ENCODE results near the gene DDX43. TPM values are rescaled to one million over a fixed set of nuclear protein-coding genes. Genes with fewer than 3 reads are reported as not detected.

Gene DDX43
- total RNA-seq = 0.28 and 0.52 TPM in 2 replicates

DNA sequence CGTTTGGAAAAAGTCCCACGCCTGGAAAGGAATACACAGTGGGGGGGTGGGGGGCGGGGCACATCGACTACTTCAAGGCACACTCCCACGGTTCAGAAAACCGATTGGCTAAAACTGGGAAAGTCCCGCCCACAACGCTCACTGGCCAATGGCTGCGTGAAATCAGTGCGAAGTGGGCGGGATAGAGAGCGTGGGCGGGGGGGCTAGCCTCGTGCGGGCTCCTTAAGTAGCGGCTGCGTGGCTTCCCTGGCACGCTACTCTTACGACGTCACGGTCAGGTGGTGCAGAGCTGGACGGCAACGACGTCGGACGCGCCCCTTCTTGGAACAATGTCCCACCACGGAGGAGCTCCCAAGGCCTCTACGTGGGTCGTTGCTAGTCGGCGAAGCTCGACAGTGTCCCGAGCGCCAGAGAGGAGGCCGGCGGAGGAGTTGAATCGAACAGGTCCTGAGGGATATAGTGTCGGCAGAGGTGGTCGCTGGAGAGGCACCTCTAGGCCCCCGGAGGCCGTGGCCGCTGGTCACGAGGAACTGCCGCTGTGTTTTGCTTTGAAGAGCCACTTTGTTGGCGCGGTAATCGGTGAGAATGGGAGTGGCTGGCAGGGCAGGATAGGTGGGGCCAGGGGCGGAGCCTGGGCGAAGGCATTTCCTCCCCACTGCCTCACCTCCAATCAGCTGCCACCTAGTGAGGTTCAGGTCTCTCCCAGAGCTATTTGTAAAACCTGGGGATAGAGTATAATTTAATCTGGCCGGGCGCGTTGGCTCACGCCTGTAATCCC is at the start of gene DDX43:
Gene DDX43 (plus strand): TSS at position 252 of the 778 bp plus-strand sequence. CDS start 78 bp downstream, at position 330.
- Mint-ChIP-seq H3K9me3 (no peaks in the 10 kb centered on the region), H3K4me3 (ENCODE audit: low read depth) (peak within 1 kb of the TSS; percentile 75), H3K36me3 (ENCODE audit: low read depth) (peaks cover 6% of the 10 kb centered on the region), H3K4me1 (ENCODE audit: low read depth) (peaks cover 12% of the 10 kb centered on the region), H3K27me3 (ENCODE audit: low read depth) (no peaks in the 10 kb centered on the region), H3K27ac (peak within 1 kb of the TSS; percentile 82)
- intact Hi-C loops (cut with micrococcal nuclease) = no loop called here
- peak; percentile 47 for DNase-seq (ENCODE audit: low spot score)

DNA sequence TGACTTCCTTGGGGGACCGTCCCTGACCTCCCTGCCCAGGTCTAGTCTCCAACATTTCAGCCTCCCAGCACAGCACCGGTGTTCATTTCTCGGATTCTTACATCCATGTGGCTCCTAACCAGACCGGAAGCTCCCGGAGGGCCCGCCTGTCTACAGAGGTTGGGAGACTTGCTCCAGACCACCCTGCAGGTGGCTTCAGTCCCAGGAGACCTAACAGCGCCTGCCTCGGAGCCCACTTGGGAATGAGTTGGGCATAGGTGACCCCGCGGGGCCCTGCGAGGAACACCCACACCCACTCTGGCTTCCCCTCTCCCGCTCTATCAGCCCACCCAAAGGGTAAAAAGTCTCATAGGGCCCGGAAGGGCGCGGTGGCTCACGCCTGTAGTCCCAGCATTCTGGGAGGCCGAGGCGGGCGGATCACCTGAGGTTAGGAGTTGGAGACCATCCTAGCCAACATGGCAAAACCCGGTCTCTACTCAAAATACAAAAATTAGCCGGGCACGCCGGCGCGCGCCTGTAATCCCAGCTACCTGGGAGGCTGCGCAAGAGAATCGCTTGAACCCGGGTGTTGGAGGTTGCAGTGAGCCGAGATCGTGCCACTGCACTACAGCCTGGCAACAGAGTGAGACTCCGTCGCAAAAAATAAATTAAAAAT is 46.0 kb upstream of the DDX43 start:
- DNase-seq (ENCODE audit: low spot score) = no peak
- no peaks in the 10 kb centered on the region for H3K4me1 Mint-ChIP-seq (ENCODE audit: low read depth)
- H3K27me3 Mint-ChIP-seq (ENCODE audit: low read depth) = peaks cover 41% of the 10 kb centered on the region
- intact Hi-C loops (cut with micrococcal nuclease) = no loop called here
- H3K4me3 Mint-ChIP-seq (ENCODE audit: low read depth) = no peak overlapping the region
- no peaks in the 10 kb centered on the region for H3K36me3 Mint-ChIP-seq (ENCODE audit: low read depth)
- H3K27ac Mint-ChIP-seq = no peak overlapping the region
- no peaks in the 10 kb centered on the region for H3K9me3 Mint-ChIP-seq

DNA sequence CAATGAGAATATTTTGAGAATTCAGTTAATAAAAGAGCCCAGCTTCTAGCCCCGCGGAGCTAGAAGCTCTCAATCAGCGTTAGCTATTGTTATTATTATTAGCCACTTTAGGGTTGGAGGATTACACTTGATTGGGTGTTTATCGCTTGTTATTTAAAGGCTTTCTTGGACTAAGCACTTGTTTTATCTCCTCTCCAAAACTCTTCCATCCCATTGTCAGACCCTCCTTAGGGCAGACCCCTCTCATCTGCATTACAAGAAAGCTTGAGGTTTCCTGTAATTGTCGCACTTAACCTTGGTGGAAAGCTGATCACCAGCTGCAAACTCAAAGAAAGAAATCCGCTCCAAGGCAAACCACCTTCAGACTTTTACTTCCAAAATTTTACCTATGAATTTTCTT is 45.3 kb upstream of the DDX43 start:
- Mint-ChIP-seq H3K27ac (no peak overlapping the region), H3K36me3 (ENCODE audit: low read depth) (no peaks in the 10 kb centered on the region), H3K27me3 (ENCODE audit: low read depth) (peaks cover 39% of the 10 kb centered on the region), H3K4me3 (ENCODE audit: low read depth) (no peak overlapping the region), H3K4me1 (ENCODE audit: low read depth) (no peaks in the 10 kb centered on the region), H3K9me3 (no peaks in the 10 kb centered on the region)
- intact Hi-C loops (cut with micrococcal nuclease) = no loop called here
- DNase-seq (ENCODE audit: low spot score) = no peak

- H3K4me1 Mint-ChIP-seq (ENCODE audit: low read depth) = no peaks in the 10 kb centered on the region
- intact Hi-C loops (cut with micrococcal nuclease) = no loop called here
- peaks cover 21% of the 10 kb centered on the region for H3K27me3 Mint-ChIP-seq (ENCODE audit: low read depth)
- no peak within 1 kb of the TSS for H3K27ac Mint-ChIP-seq
- H3K4me3 Mint-ChIP-seq (ENCODE audit: low read depth) = no peak within 1 kb of the TSS
- no peak for DNase-seq (ENCODE audit: low spot score)
- H3K36me3 Mint-ChIP-seq (ENCODE audit: low read depth) = no peaks in the 10 kb centered on the region
- H3K9me3 Mint-ChIP-seq = no peaks in the 10 kb centered on the region
These were observed 40.7 kb upstream of the DDX43 start, which contains the start of gene DPPA5 for GRCh38 chr6:73353636-73354593. DPPA5 (minus strand) TSS chr6:73354276; CDS start chr6:73354225, 51 bp downstream.

GRCh38 chr6:73362358-73362757 is 32.3 kb upstream of the DDX43 start, which contains the start of gene KHDC3L:
KHDC3L (plus strand) TSS chr6:73362658; CDS start chr6:73362730, 72 bp downstream.
- H3K4me3 Mint-ChIP-seq (ENCODE audit: low read depth) = no peak within 1 kb of the TSS
- DNase-seq (ENCODE audit: low spot score) = no peak
- no peaks in the 10 kb centered on the region for H3K36me3 Mint-ChIP-seq (ENCODE audit: low read depth)
- intact Hi-C loops (cut with micrococcal nuclease) = no loop called here
- H3K27me3 Mint-ChIP-seq (ENCODE audit: low read depth) = no peaks in the 10 kb centered on the region
- no peaks in the 10 kb centered on the region for H3K9me3 Mint-ChIP-seq
- no peak within 1 kb of the TSS for H3K27ac Mint-ChIP-seq
- no peaks in the 10 kb centered on the region for H3K4me1 Mint-ChIP-seq (ENCODE audit: low read depth)

GRCh38 chr6:73362869-73363536 is 31.6 kb upstream of the DDX43 start:
- no peak for DNase-seq (ENCODE audit: low spot score)
- Mint-ChIP-seq H3K9me3 (no peaks in the 10 kb centered on the region), H3K27me3 (ENCODE audit: low read depth) (no peaks in the 10 kb centered on the region), H3K27ac (no peak overlapping the region), H3K4me1 (ENCODE audit: low read depth) (no peaks in the 10 kb centered on the region), H3K4me3 (ENCODE audit: low read depth) (no peak overlapping the region), H3K36me3 (ENCODE audit: low read depth) (no peaks in the 10 kb centered on the region)
- intact Hi-C loops (cut with micrococcal nuclease) = no loop called here

- Mint-ChIP-seq H3K27me3 (ENCODE audit: low read depth) (peaks cover 3% of the 10 kb centered on the region), H3K27ac (no peak overlapping the region), H3K9me3 (no peaks in the 10 kb centered on the region), H3K36me3 (ENCODE audit: low read depth) (no peaks in the 10 kb centered on the region), H3K4me3 (ENCODE audit: low read depth) (no peak overlapping the region), H3K4me1 (ENCODE audit: low read depth) (no peaks in the 10 kb centered on the region)
- intact Hi-C loops (cut with micrococcal nuclease) = no loop called here
- DNase-seq (ENCODE audit: low spot score) = no peak
These were observed 31.1 kb upstream of the DDX43 start for GRCh38 chr6:73363537-73363875.

DNA sequence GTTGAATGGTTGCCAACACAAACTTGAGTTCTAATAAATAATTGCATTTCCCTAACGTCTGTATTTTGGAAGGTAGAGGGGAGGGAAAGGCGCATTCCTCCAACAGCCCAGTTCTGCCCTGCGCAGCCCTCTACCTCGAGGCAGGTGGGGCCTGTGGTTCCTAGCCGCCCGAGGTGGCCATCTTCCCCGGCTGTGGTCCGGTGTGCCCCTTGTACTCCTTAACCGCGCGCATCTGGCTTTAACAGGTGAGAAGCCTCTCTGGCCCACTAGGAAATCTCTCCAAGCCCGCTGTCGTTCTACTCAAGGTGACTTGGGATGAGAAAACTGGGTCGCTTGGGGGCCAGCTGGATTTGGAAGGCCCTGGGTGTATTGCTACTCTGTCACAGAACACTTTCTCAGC is 30.5 kb upstream of the DDX43 start:
- DNase-seq (ENCODE audit: low spot score) = no peak
- H3K4me1 Mint-ChIP-seq (ENCODE audit: low read depth) = no peaks in the 10 kb centered on the region
- H3K4me3 Mint-ChIP-seq (ENCODE audit: low read depth) = no peak overlapping the region
- intact Hi-C loops (cut with micrococcal nuclease) = no loop called here
- H3K27ac Mint-ChIP-seq = no peak overlapping the region
- no peaks in the 10 kb centered on the region for H3K36me3 Mint-ChIP-seq (ENCODE audit: low read depth)
- no peaks in the 10 kb centered on the region for H3K9me3 Mint-ChIP-seq
- peaks cover 3% of the 10 kb centered on the region for H3K27me3 Mint-ChIP-seq (ENCODE audit: low read depth)

DNA sequence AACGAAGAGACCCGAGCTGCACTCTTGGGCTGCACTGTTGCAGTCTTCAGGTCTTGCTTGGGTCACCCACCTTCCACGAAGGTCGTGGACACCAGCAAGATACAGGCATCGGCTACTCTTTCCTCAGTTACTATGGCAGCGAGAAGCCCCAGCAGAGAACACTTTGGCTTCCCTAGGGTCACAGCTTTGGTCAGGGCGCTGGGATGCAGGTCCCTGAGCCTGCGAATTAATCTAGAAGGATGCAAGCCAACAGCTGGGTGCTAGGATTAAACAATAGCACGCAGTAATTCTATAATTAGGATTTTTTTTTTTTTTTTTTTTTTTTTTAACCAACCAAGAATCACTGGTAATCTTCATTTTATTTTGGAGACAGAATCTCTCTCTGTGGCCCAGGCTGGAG is 30.1 kb upstream of the DDX43 start:
- no peaks in the 10 kb centered on the region for H3K9me3 Mint-ChIP-seq
- no peaks in the 10 kb centered on the region for H3K36me3 Mint-ChIP-seq (ENCODE audit: low read depth)
- intact Hi-C loops (cut with micrococcal nuclease) = no loop called here
- H3K4me3 Mint-ChIP-seq (ENCODE audit: low read depth) = no peak overlapping the region
- no peak for DNase-seq (ENCODE audit: low spot score)
- H3K27ac Mint-ChIP-seq = no peak overlapping the region
- H3K27me3 Mint-ChIP-seq (ENCODE audit: low read depth) = peaks cover 3% of the 10 kb centered on the region
- H3K4me1 Mint-ChIP-seq (ENCODE audit: low read depth) = no peaks in the 10 kb centered on the region

- intact Hi-C loops (cut with micrococcal nuclease) = no loop called here
- H3K4me1 Mint-ChIP-seq (ENCODE audit: low read depth) = no peaks in the 10 kb centered on the region
- no peak for DNase-seq (ENCODE audit: low spot score)
- peaks cover 3% of the 10 kb centered on the region for H3K27me3 Mint-ChIP-seq (ENCODE audit: low read depth)
- H3K4me3 Mint-ChIP-seq (ENCODE audit: low read depth) = no peak overlapping the region
- H3K9me3 Mint-ChIP-seq = no peaks in the 10 kb centered on the region
- H3K27ac Mint-ChIP-seq = no peak overlapping the region
- H3K36me3 Mint-ChIP-seq (ENCODE audit: low read depth) = no peaks in the 10 kb centered on the region
These were observed 26.8 kb upstream of the DDX43 start for GRCh38 chr6:73367761-73368355.

GRCh38 chr6:73368675-73369074 is 26.0 kb upstream of the DDX43 start:
- no peak overlapping the region for H3K27ac Mint-ChIP-seq
- no peaks in the 10 kb centered on the region for H3K4me1 Mint-ChIP-seq (ENCODE audit: low read depth)
- H3K36me3 Mint-ChIP-seq (ENCODE audit: low read depth) = no peaks in the 10 kb centered on the region
- H3K9me3 Mint-ChIP-seq = no peaks in the 10 kb centered on the region
- H3K27me3 Mint-ChIP-seq (ENCODE audit: low read depth) = peaks cover 3% of the 10 kb centered on the region
- no peak for DNase-seq (ENCODE audit: low spot score)
- no peak overlapping the region for H3K4me3 Mint-ChIP-seq (ENCODE audit: low read depth)
- intact Hi-C loops (cut with micrococcal nuclease) = no loop called here

DNA sequence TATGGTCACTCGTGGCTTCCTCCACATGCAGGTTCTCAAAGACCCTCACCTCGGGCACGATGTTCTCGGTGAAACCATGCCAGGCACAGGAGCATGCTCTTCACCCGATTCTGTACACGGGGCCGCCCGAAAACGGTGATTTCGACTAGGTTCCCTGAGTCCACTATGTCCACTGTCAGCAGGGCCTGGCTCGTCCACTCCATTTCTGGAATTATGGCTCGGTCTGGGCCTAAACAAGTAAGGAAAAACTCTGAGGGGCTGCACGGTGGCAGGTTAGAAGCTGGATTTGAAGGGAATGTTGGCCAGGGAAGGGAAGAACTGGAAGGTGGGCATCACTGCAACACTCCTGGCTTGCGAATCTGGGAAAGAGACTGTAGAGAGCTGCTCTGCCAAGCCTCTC is 25.5 kb upstream of the DDX43 start:
- Mint-ChIP-seq H3K4me3 (ENCODE audit: low read depth) (no peak overlapping the region), H3K9me3 (no peaks in the 10 kb centered on the region)
- intact Hi-C loops (cut with micrococcal nuclease) = no loop called here

More for the DNA sequence above, 25.5 kb upstream of the DDX43 start:
- Mint-ChIP-seq H3K36me3 (ENCODE audit: low read depth) (no peaks in the 10 kb centered on the region), H3K27me3 (ENCODE audit: low read depth) (peaks cover 3% of the 10 kb centered on the region), H3K4me1 (ENCODE audit: low read depth) (no peaks in the 10 kb centered on the region), H3K27ac (no peak overlapping the region)
- DNase-seq (ENCODE audit: low spot score) = no peak

Data from activated T-helper 2 cell treated with anti-CD3 and anti-CD28 coated beads, Interferon-gamma antibody, Interleukin-2, Interleukin-4, amounts not matched to agents 10 μg/mL and 5 μg/mL and 100 μg/mL, durations not matched to agents 14 hours and 24 hours and 36 hours (primary cell).